ENCODE results near the gene FMN1. TPM values are rescaled to one million over a fixed set of nuclear protein-coding genes. Genes with fewer than 3 reads are reported as not detected.

The FMN1 gene
- total RNA-seq, 1 experiment from 2014 or later = 25.8 TPM

GRCh38 chr15:32837935-32838334, 356.6 kb downstream of the FMN1 start:
- no peaks in the 10 kb centered on the region for H3K36me3 ChIP-seq (ENCODE audit: low read depth)
- BruUV-seq (replicated peaks) = no TSS peak
- H2AFZ ChIP-seq = no peak overlapping the region
- no peak overlapping the region for H3K4me2 ChIP-seq
- no peaks in the 10 kb centered on the region for H3F3A ChIP-seq (ENCODE audit: insufficient read depth, low read depth)
- no peaks in the 10 kb centered on the region for H3K4me1 ChIP-seq (replicated peaks; ENCODE audit: insufficient read depth)
- ChIA-PET POLR2A (ENCODE audit: unreplicated experiment) (no interaction called here), CTCF (no interaction called here)
- H3K9me2 ChIP-seq (ENCODE audit: insufficient read depth) = no peaks in the 10 kb centered on the region
- H4K20me1 ChIP-seq (ENCODE audit: insufficient read depth) = no peaks in the 10 kb centered on the region
- DNase-seq = no peak
- no peaks in the 10 kb centered on the region for H3K9me3 ChIP-seq (ENCODE audit: insufficient read depth, low read depth)
- no peak for TF ChIP-seq EZH2 (IDR thresholded peaks at IDR 0.05; ENCODE audit: low read depth)
- TF ChIP-seq, protein P1, sequence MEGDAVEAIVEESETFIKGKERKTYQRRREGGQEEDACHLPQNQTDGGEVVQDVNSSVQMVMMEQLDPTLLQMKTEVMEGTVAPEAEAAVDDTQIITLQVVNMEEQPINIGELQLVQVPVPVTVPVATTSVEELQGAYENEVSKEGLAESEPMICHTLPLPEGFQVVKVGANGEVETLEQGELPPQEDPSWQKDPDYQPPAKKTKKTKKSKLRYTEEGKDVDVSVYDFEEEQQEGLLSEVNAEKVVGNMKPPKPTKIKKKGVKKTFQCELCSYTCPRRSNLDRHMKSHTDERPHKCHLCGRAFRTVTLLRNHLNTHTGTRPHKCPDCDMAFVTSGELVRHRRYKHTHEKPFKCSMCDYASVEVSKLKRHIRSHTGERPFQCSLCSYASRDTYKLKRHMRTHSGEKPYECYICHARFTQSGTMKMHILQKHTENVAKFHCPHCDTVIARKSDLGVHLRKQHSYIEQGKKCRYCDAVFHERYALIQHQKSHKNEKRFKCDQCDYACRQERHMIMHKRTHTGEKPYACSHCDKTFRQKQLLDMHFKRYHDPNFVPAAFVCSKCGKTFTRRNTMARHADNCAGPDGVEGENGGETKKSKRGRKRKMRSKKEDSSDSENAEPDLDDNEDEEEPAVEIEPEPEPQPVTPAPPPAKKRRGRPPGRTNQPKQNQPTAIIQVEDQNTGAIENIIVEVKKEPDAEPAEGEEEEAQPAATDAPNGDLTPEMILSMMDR (conservative IDR thresholded peaks at IDR 0.05) = no peak
- H3K4me3 ChIP-seq = no peak overlapping the region
- H3K79me2 ChIP-seq (ENCODE audit: low read depth) = no peaks in the 10 kb centered on the region
- no peak overlapping the region for H3K27ac ChIP-seq
- intact Hi-C loops (cut with micrococcal nuclease; ENCODE audit: unreplicated experiment) = no loop called here
- H3K27me3 ChIP-seq (ENCODE audit: insufficient read depth, low read depth) = no peaks in the 10 kb centered on the region

DNA sequence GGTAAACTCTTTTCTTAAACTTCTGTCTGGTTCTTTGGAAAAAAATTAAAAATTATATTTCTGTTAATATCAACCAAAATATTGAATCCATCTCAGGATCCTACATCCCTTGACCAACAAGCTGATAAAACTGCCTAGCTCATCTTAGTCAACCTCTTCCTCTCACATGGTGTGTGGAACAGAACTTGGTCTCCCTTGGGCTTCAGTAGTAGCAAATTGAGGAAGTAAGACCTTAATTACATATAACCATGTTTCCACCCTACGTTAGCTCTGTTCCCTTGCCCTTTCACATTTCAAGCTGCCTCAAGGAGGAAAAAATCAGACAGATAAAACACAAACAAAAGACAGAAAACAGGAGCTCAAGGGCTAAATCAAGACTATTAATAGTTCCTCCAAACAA, 360.4 kb downstream of the FMN1 start:
- no peak for DNase-seq
- Histone ChIP-seq H3K4me1 (replicated peaks; ENCODE audit: insufficient read depth) (no peaks in the 10 kb centered on the region), H3K79me2 (ENCODE audit: low read depth) (no peaks in the 10 kb centered on the region), H2AFZ (no peak overlapping the region), H3K4me2 (no peak overlapping the region), H3K9me2 (ENCODE audit: insufficient read depth) (no peaks in the 10 kb centered on the region), H3K4me3 (no peak overlapping the region), H3K27me3 (ENCODE audit: insufficient read depth, low read depth) (no peaks in the 10 kb centered on the region), H4K20me1 (ENCODE audit: insufficient read depth) (no peaks in the 10 kb centered on the region), H3F3A (ENCODE audit: insufficient read depth, low read depth) (no peaks in the 10 kb centered on the region), H3K9me3 (ENCODE audit: insufficient read depth, low read depth) (no peaks in the 10 kb centered on the region), H3K27ac (no peak overlapping the region), H3K36me3 (ENCODE audit: low read depth) (no peaks in the 10 kb centered on the region)
- POLR2A ChIA-PET (ENCODE audit: unreplicated experiment) = no interaction called here
- CTCF ChIA-PET = no interaction called here
- TF ChIP-seq, protein P1 (conservative IDR thresholded peaks at IDR 0.05) = no peak
- no peak for TF ChIP-seq EZH2 (IDR thresholded peaks at IDR 0.05; ENCODE audit: low read depth)
- no TSS peak for BruUV-seq (replicated peaks)
- intact Hi-C loops (cut with micrococcal nuclease; ENCODE audit: unreplicated experiment) = no loop called here

DNA sequence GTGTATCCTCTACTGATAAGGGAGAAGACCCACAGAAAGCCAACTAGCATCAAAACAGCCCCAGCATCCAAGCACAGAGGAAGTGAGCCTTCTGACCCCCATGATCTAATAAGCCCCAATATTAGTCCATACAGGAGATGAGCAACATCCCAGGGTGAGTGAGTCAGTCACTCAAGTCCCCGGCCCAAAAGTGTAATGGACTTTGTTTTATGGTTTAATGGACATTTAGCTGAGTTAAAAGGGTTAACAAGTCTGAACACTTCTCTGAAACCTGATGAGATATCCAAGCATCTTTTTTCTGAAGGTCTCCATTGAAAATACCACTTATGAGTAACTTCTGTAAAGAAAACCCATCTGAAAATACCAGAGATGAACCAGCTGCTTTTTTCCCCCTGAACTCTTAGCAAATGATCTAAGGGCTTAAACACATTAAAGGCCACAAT, 361.1 kb downstream of the FMN1 start:
- H3K9me3 ChIP-seq (ENCODE audit: insufficient read depth, low read depth) = no peaks in the 10 kb centered on the region
- DNase-seq = no peak
- no peaks in the 10 kb centered on the region for H3K9me2 ChIP-seq (ENCODE audit: insufficient read depth)
- H3K36me3 ChIP-seq (ENCODE audit: low read depth) = no peaks in the 10 kb centered on the region
- H3K79me2 ChIP-seq (ENCODE audit: low read depth) = no peaks in the 10 kb centered on the region
- no peaks in the 10 kb centered on the region for H3K4me1 ChIP-seq (replicated peaks; ENCODE audit: insufficient read depth)
- CTCF ChIA-PET = no interaction called here
- POLR2A ChIA-PET (ENCODE audit: unreplicated experiment) = no interaction called here
- no peaks in the 10 kb centered on the region for H3F3A ChIP-seq (ENCODE audit: insufficient read depth, low read depth)
- no peak overlapping the region for H3K27ac ChIP-seq
- H4K20me1 ChIP-seq (ENCODE audit: insufficient read depth) = no peaks in the 10 kb centered on the region
- no TSS peak for BruUV-seq (replicated peaks)
- no peak overlapping the region for H3K4me2 ChIP-seq
- H3K27me3 ChIP-seq (ENCODE audit: insufficient read depth, low read depth) = no peaks in the 10 kb centered on the region
- TF ChIP-seq, protein P1 (conservative IDR thresholded peaks at IDR 0.05) = no peak
- intact Hi-C loops (cut with micrococcal nuclease; ENCODE audit: unreplicated experiment) = no loop called here
- no peak overlapping the region for H3K4me3 ChIP-seq
- H2AFZ ChIP-seq = no peak overlapping the region
